ENCODE data around the gene CHP2.
"Not testable (repeated sequence)": the region's sequence is repeated elsewhere in the genome, so short reads cannot be mapped to it uniquely, and the experiment has no call there.

Gene CHP2

DNA sequence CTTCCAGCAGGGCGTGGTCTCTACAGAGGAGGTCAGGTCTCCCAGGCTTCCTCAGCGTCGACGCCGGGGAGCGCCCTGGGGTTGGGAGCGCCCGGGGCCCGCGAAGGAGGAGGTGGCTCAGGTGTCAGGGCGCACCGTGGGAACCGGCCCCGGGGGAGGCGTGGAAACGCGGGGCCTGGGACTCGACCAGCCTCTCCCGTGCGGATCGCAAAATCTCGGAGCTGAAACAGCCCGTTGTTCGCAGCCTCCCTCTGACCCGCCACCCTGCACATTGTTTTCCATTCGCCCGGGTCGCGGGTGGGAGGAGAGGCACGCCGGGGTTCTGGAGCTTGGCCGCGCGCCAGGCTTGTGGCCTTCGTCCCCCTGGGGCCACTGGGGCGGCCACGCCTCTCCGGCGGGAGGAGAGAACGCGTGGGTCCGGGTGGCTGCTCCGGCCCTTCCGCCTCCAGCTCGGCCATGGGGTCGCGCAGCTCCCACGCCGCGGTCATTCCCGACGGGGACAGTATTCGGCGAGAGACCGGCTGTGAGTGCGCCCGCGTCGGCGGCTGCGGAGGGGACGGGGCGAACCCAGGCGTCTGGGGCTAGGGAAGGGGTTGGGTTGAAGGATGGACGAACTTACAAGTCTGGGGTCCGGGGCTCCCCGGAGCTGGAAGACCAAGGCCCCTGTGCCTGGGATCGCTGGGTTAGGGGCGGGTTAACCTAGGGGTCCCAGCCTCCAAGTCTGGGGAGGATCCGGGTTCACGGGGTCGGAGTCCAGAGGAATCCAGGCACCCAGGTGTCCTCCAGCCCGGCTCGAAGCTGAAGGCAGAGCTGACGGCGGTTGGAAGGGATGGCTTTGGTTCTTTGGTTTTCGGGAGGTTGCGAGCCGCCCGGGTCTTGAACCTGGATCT lies at the start of gene CHP2:
CHP2 (plus strand) TSS at position 433 of the 890 bp plus-strand sequence; CDS start at position 457, 24 bp downstream.
- DNase-seq (ENCODE audit: low read depth, low spot score): no peak

DNA sequence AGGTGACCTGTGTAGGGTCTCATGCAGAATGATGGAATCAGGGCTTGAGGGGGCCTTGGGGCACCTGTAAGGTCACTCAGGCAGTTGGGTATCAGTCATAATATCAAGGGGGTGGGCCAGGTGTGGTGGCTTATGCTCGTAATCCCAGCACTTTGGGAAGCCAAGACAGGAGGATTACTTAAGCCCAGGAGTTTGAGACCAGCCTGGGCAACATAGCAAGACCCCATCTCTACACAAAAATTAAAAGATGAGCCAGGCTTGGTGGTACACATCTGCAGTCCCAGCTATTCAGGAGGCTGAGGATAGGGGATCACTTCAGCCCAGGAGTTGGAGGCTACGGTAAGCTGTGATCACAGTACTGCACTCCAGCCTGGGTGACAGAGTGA lies 49.3 kb upstream of the CHP2 start:
- DNase-seq (ENCODE audit: low read depth, low spot score): no peak

- DNase-seq (ENCODE audit: low read depth, low spot score): no peak
Observed at GRCh38 chr16:23706439-23706838, 48.4 kb upstream of the CHP2 start.

- no peak for DNase-seq (ENCODE audit: low read depth, low spot score)
Observed at GRCh38 chr16:23709536-23709935, 45.3 kb upstream of the CHP2 start.

- DNase-seq (ENCODE audit: low read depth, low spot score): no peak
Observed at GRCh38 chr16:23710008-23710407, 44.8 kb upstream of the CHP2 start.

DNA sequence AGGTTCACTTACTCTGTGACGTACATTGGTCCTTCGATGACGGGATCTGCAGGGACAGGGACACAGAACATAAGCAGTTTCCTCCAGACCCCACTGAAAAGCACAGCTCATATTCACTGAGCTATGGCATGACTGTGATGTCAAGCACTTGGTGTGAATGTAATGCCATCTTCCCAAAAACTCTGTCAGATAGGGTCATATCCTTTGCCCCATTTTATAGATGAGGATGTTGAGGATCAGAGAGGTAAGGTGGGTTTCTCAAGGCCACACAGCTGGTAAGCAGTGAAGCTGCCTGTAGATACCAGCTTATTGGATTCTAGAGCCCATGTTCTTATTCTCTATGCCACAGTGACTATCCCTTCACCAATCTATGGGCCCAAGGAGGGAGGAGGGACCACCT lies 44.3 kb upstream of the CHP2 start:
- DNase-seq (ENCODE audit: low read depth, low spot score): no peak

DNA sequence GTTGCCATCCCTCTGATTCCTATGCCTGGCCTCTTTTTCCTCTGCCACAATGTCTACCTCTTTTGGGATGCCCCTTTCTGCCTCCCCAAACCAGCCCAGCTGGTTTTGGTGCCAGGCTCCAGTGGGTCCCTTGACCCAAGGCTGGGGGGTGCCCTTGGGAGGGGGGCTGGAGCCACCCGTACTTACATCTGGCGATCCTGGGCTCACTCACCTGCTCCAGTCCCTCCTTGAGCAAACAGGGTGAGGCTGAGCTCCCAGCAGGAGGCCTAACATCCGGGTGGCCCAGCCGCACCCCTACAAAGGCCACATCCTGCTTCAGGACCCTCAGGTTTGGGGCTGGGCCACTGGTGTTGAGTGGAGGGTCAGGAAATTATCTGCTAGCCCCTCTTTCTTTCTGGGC lies 43.0 kb upstream of the CHP2 start:
- no peak for DNase-seq (ENCODE audit: low read depth, low spot score)

DNA sequence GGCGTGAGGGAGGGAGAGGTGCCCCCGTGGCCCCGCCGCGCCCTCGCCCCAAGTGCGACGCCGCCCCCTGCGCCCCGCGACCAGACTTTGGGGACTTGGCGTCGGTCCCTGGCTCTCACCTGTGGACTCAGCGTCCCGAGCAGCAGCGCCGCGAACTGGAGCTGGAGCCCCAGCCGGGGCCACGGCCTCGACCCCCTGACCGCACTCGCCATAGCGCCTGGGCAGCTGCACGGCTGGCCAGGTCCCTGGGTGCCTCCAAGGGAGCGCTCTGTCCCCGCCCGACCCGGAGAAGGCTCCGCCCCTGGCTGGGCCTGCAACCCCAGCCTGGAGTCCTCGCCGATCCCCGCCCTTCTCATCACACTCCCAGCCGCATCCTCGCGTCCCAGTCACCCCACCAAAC lies 41.9 kb upstream of the CHP2 start, which contains the start of gene ERN2:
ERN2 (minus strand) TSS at position 247 of the 400 bp plus-strand sequence; CDS start at position 212, 35 bp downstream.
- DNase-seq (ENCODE audit: low read depth, low spot score): no peak

- no peak for DNase-seq (ENCODE audit: low read depth, low spot score)
Observed at GRCh38 chr16:23716484-23716883, 38.3 kb upstream of the CHP2 start.

- not testable (repeated sequence) for DNase-seq (ENCODE audit: low read depth, low spot score)
Observed at GRCh38 chr16:23722613-23723240, 32.1 kb upstream of the CHP2 start.

GRCh38 chr16:23724096-23724784 lies 30.6 kb upstream of the CHP2 start:
- no peak for DNase-seq (ENCODE audit: low read depth, low spot score)

DNA sequence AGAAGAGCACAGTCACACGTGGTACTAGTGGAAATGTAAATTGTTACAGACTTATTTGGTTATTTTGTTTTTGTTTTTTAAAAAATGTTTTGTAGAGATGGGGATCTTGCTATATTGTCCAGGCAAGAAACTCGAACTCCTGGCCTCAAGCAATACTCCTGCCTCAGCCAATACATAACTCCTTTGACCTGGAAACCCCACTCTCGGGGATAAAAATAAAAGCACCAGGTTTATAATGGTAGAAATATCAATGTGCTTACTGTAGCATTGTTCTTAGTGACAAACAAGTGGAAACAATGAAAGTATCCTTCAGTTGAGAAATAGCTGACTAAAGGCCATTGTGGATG lies 30.1 kb upstream of the CHP2 start:
- no peak for DNase-seq (ENCODE audit: low read depth, low spot score)

- no peak for DNase-seq (ENCODE audit: low read depth, low spot score)
Observed at GRCh38 chr16:23726710-23727109, 28.1 kb upstream of the CHP2 start.

DNA sequence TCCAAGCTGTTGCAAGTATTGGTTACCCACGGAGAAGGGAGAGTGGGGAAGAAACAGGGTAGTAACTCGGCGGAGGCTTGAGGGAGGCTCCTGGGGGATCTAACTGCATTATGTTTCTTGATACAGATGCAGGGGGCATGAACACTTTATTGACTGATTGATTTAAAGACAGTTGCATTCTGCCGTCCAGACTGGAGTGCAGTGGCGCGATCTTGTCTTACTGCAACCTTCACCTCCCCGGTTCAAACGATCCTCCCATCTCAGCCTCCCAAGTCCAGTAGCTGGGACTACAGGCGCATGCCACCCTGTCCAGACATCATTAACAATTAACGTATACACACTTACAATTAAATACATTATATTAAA lies 26.7 kb upstream of the CHP2 start:
- no peak for DNase-seq (ENCODE audit: low read depth, low spot score)

DNA sequence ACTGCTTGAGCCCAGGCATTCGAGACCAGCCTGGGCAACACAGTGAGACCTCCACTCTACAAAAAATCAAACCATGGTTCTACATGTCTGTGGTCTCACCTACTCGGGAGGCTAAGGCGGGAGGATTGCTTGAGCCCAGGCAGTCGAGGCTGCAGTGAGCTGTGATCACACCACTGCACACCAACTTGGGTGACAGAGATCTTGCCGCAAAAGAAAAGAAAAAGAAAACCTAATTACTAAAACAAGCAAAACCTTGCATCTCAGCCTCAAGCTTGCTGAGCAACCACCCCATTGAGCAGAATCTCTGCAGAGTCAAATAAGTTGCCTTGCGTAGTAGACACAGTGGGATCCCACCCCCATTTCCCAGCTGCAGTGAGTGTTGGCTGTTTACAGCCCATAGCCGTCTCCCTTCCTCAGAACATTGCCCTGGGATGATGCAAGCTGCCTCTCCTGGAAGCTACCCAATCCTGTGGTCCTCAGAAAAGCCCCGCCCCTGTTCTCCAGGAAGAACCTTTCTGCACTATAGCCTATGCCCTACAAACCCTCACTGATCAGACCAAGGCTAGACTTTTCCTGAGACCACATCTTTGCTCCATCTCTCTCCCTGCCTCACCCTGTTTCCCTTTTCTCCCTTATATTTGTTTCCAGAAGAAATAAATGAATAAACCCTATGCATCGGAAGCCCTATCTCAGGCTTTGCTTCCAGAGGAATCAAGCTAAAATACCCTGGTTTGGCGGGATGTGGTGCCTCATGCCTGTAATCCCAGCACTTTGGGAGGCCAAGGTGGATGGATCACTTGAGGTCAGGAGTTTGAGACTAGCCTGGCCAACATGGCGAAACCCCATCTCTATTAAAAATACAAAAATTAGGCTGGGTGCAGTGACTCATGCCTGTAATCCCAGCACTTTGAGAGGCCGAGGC lies 25.1 kb upstream of the CHP2 start:
- no peak for DNase-seq (ENCODE audit: low read depth, low spot score)

- no peak for DNase-seq (ENCODE audit: low read depth, low spot score)
Observed at GRCh38 chr16:23734176-23734893, 20.5 kb upstream of the CHP2 start.

- DNase-seq (ENCODE audit: low read depth, low spot score): not testable (repeated sequence)
Observed at GRCh38 chr16:23737423-23738028, 17.3 kb upstream of the CHP2 start.

DNA sequence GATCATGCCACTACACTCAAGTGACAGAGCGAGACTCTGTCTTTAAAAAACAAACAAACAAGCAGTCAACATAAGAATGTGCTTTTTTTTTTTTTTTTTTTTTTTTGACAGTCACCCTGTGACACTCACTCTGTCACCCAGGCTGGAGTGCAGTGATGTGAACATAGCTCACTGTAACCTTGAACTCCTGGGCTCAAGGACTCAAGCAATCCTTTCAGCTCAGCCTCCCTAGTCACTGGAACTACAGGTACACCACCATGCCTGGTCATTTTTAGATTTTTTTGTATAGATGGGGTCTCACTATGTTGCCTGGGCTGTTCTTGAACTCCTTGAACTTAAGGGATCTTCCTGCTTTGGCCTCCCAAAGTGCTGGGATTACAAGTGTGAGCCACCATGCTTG lies 15.3 kb upstream of the CHP2 start:
- DNase-seq (ENCODE audit: low read depth, low spot score): no peak

DNA sequence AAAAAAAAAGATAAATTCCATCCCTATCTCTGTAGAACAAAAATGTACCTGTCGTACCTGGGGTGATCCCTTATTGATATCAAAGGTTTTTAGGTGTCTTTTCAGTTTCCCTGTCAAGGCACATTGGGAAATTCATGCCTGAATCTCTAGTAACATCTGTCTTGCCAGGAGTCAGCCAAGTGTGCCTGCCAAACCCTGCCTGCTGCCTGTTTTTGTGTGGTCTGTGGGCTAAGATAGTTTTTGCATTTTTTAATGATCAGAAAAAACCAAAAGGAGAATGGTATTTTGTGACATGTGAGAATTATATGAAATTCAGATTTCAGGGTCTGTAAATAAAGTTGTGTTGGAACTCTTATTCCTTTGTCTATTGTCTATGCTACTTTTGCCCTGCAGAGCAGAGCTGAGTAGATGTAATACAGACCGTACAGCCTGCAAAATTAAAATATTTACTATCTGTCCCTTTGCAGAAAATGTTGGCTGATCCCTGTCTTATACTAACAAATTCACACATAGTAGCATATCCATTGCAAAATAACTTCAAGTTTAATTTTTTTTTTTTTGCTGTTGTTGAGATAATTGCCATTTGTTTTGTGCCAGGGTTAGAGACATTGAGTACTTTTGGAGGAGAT lies 13.0 kb upstream of the CHP2 start:
- DNase-seq (ENCODE audit: low read depth, low spot score): no peak

DNA sequence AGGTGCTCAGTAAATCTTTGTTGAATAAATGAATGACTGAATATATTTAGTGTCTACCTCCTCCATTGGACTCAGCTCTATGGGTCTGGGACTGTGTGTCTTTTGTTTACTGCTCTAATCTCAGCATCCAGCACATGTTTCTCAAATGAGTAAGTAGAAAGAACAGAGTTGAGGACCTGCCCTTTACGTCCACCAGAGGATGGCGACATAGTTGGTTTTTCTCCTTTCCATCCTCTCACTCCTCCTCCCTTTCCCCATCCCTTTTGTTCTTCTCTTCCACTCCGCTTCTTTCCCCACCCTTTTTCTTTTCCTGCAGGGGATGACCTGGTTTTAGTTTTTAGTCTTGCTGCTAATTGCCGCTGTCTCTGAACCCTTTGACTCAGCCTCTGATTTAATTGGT lies 12.1 kb upstream of the CHP2 start:
- DNase-seq (ENCODE audit: low read depth, low spot score): no peak
